HTR-8/SVneo (cell line): Measurements from ENCODE around the gene RRAGA.
"Not testable (repeated sequence)": the region's sequence is repeated elsewhere in the genome, so short reads cannot be mapped to it uniquely, and the experiment has no call there.

Source experiments
- DNase-seq: peaks from one replicate; pipeline ENCODE4 v3.0.0; 2011; ENCODE audit warnings: low spot score, mixed read lengths; ENCODE audit not compliant: insufficient read length
- FAIRE-seq: peaks from 2 replicates; lab custom pipeline; 2011; peaks lifted over from hg19 to GRCh38; lab: Jason Lieb, UNC

The RRAGA gene

DNA sequence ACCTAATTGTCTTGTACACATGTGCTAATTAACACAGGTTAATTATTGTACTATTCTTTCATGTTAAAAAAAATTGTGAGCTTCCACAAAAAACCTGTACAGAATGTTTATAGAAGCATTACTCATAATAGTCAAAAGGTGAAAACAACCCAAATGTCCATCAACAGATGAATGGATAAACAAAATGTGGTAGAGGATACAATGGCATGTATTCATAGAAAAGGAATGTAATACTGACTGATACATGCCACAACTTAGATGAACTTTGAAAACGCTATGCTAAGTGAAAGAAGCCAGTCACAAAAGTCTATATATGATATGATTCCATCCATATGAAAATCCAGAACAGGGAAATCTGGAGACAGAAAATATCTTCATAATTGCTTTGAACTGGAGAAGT, 25.6 kb downstream of the RRAGA start:
- DNase-seq = no peak
- FAIRE-seq = no peak

DNA sequence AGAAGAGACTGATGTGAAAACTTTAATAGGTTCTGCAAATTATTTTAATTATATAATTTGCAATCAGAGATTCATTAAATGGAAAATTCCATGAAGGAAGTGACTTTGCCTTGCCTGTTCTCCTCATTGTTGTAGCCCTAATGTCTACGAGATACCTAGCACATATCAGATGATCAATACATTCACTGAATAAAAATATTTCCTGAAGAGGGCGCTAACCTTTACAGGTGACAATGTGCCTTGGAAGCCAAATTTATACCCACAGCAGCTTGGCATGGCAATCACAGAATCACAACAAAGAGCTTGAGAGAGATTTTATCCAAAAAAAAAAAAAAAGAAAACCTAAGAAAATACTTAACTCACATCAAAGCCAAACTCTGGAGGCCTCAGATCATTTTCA, 36.1 kb downstream of the RRAGA start:
- no peak for FAIRE-seq
- no peak for DNase-seq

- FAIRE-seq (no peak), DNase-seq (no peak)
Observed at GRCh38 chr9:19087106-19088000, 38.1 kb downstream of the RRAGA start.

DNA sequence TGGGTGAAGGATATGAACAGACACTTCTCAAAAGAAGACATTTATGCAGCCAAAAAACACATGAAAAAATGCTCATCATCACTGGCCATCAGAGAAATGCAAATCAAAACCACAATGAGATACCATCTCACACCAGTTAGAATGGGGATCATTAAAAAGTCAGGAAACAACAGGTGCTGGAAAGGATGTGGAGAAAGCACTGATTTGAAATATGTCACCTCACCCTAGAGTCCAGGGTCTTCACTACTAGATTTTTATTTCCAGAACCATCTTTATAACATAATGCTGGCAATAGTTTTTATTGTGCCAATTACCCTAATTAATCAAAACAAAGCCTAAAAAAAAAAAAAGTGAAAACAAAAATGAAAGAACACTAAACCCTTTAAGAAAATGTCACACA, 48.2 kb downstream of the RRAGA start:
- not testable (repeated sequence) for FAIRE-seq, DNase-seq
